ENCODE results near the gene CCDC85A.
A peak's percentile ranks its signal among the peaks of the same experiment; 100 is the strongest.
"Not testable (repeated sequence)": the region's sequence is repeated elsewhere in the genome, so short reads cannot be mapped to it uniquely, and the experiment has no call there.

Gene CCDC85A

DNA sequence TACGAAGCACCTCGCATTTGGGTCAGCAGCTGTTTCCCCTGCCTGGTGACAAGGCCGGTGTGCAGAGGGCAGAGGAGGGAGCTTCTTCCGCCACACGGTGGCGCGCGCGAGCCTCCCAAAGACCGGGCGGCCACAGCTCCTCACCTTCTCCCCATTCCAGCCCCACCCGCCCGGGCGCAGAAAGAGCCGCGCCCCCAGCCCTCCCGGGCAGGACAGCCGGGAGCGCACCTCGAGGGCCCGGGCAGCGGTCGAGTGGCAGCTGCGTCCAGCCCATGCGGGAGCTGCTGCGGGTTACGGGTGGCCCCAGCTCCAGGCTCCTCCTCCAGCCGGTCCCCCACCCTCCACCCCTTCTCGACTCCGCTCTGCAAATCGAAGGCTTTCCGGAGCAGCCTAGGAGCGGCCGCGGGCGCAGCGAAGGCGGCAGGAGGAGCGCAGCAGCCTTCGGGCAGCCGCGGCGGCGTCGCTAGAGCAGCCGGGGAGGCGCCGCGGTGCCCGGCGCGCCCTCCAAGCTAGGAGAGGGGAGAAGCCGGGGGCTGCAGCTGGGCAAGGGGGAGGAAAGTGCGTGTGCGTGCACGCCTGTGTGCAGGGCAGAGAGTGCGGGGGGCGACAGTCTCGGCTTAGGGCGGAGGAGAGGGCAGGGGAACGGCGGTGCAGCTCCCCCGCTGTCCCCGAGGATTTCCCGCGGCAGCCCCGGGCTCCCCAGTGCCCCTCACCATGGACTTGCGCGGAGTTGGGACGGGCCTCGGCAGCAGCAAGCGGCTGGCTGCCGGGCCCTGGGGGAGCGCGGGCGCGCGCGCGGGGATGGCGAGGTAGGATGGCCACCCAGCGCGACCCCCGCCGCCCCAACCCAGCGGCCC lies at the start of gene CCDC85A:
Gene CCDC85A, plus strand, starts transcription at position 348 of the 857 bp plus-strand sequence. CDS start 635 bp downstream, outside the sequence.
- peak; percentile 67 to 90 for DNase-seq (ENCODE audit: low spot score in 2 of 2)
- no peaks in the 10 kb centered on the region for H3K36me3 ChIP-seq (replicated peaks)
- in situ Hi-C loops (cut with MboI; ENCODE audit: low sequenced_read_pairs), result loop anchor here (25.0 kb wide), 2 partner anchors 553 to 1328 kb away; no protein-coding TSS in a partner anchor
- no peaks in the 10 kb centered on the region for H3K4me1 ChIP-seq
- H3K4me3 ChIP-seq, result peak within 1 kb of the TSS; percentile 32
- peaks cover 42% of the 10 kb centered on the region for H3K27me3 ChIP-seq (ENCODE audit: low read depth)
- no peaks in the 10 kb centered on the region for H3K9me3 ChIP-seq

DNA sequence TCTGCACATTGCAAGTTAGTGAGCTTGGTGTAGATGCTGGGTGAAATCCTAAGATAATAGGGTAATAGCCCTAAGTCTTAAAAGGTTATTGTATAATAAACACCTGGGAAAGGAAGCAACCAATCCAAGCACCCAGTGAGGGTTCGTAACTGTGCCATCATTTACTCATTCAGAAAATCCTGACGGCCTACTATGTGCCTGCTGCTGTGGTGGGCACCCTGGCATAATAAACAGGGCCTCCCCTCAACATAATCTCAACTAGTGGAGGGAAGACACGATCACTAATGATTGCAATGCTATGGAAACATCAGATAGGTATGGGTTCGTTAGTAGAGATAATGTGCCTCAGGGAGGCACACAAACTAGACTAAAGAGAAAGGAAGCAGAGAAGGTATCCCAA lies 48.9 kb upstream of the CCDC85A start:
- Histone ChIP-seq H3K27me3 (ENCODE audit: low read depth) (no peaks in the 10 kb centered on the region), H3K4me1 (no peaks in the 10 kb centered on the region), H3K4me3 (no peak overlapping the region), H3K36me3 (replicated peaks) (no peaks in the 10 kb centered on the region), H3K9me3 (no peaks in the 10 kb centered on the region)
- DNase-seq (ENCODE audit: low spot score in 2 of 2), result no peak
- in situ Hi-C loops (cut with MboI; ENCODE audit: low sequenced_read_pairs), result no loop called here

DNA sequence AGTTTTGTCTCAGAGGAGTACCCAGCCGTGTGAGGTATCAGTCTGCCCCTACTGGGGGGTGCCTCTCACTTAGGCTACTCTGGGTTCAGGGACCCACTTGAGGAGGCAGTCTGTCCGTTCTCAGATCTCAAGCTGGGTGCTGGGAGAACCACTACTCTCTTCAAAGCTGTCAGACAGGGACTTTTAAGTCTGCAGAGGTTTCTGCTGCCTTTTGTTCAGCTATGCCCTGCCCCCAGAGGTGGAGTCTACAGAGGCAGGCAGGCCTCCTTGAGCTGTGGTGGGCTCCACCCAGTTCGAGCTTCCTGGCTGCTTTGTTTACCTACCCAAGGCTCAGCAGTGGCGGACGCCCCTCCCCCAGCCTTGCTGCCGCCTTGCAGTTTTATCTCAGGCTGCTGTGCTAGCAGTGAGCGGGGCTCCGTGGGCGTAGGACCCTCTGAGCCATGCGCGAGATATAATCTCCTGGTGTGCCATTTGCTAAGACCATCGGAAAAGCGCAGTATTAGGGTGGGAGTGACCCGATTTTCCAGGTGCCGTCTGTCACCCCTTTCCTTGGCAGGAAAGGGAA lies 41.2 kb upstream of the CCDC85A start:
- H3K36me3 ChIP-seq (replicated peaks); H3K4me1 ChIP-seq; H3K4me3 ChIP-seq; in situ Hi-C loops (cut with MboI; ENCODE audit: low sequenced_read_pairs); H3K27me3 ChIP-seq (ENCODE audit: low read depth); H3K9me3 ChIP-seq: not testable (repeated sequence)
- DNase-seq (ENCODE audit: low spot score in 2 of 2), result peak in 1 of 2 experiments; percentile 36

- H3K4me3 ChIP-seq, result no peak overlapping the region
- H3K4me1 ChIP-seq, result no peaks in the 10 kb centered on the region
- H3K36me3 ChIP-seq (replicated peaks), result no peaks in the 10 kb centered on the region
- in situ Hi-C loops (cut with MboI; ENCODE audit: low sequenced_read_pairs), result no loop called here
- no peaks in the 10 kb centered on the region for H3K27me3 ChIP-seq (ENCODE audit: low read depth)
- no peak for DNase-seq (ENCODE audit: low spot score in 2 of 2)
- no peaks in the 10 kb centered on the region for H3K9me3 ChIP-seq
These were observed 35.9 kb upstream of the CCDC85A start for GRCh38 chr2:56147907-56148306.

- in situ Hi-C loops (cut with MboI; ENCODE audit: low sequenced_read_pairs), result no loop called here
- no peak overlapping the region for H3K4me3 ChIP-seq
These were observed 35.0 kb upstream of the CCDC85A start for GRCh38 chr2:56148825-56149224.

GRCh38 chr2:56151841-56152240 lies 31.9 kb upstream of the CCDC85A start:
- no peak for DNase-seq (ENCODE audit: low spot score in 2 of 2)
- in situ Hi-C loops (cut with MboI; ENCODE audit: low sequenced_read_pairs), result no loop called here
- H3K27me3 ChIP-seq (ENCODE audit: low read depth), result no peaks in the 10 kb centered on the region
- no peaks in the 10 kb centered on the region for H3K36me3 ChIP-seq (replicated peaks)
- H3K4me3 ChIP-seq, result no peak overlapping the region
- no peaks in the 10 kb centered on the region for H3K4me1 ChIP-seq
- H3K9me3 ChIP-seq, result no peaks in the 10 kb centered on the region

More at GRCh38 chr2:56148825-56149224, 35.0 kb upstream of the CCDC85A start:
- Histone ChIP-seq H3K27me3 (ENCODE audit: low read depth) (no peaks in the 10 kb centered on the region), H3K36me3 (replicated peaks) (no peaks in the 10 kb centered on the region), H3K4me1 (no peaks in the 10 kb centered on the region), H3K9me3 (no peaks in the 10 kb centered on the region)
- DNase-seq (ENCODE audit: low spot score in 2 of 2), result no peak

GRCh38 chr2:56155188-56155587 lies 28.6 kb upstream of the CCDC85A start:
- Histone ChIP-seq H3K36me3 (replicated peaks) (no peaks in the 10 kb centered on the region), H3K27me3 (ENCODE audit: low read depth) (no peaks in the 10 kb centered on the region), H3K4me3 (no peak overlapping the region), H3K9me3 (no peaks in the 10 kb centered on the region), H3K4me1 (no peaks in the 10 kb centered on the region)
- in situ Hi-C loops (cut with MboI; ENCODE audit: low sequenced_read_pairs), result no loop called here
- DNase-seq (ENCODE audit: low spot score in 2 of 2), result no peak

DNA sequence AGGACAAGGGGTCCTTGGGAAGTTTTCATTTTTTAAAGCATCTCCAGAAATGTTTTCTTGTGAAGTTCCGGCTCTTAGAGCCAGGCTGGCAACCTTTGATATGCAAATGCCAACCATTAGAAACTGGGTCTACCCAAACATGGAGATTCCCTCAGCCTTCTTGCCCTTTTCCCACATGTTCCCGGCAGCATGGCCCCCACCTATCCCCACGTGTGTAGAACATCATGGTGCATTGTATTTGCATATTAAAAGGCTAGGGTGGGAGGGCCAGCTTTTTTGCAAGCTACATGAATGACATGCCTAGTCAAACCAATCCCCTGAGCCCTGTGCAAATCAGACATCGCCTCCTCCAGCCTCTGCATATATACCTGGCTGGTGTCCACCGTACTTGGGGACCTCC lies 23.9 kb upstream of the CCDC85A start:
- H3K4me1 ChIP-seq; in situ Hi-C loops (cut with MboI; ENCODE audit: low sequenced_read_pairs); H3K27me3 ChIP-seq (ENCODE audit: low read depth); H3K36me3 ChIP-seq (replicated peaks); H3K9me3 ChIP-seq; H3K4me3 ChIP-seq: not testable (repeated sequence)
- peak in 1 of 2 experiments; percentile 14 for DNase-seq (ENCODE audit: low spot score in 2 of 2)

- Histone ChIP-seq H3K36me3 (replicated peaks) (no peaks in the 10 kb centered on the region), H3K9me3 (no peaks in the 10 kb centered on the region), H3K4me3 (no peak overlapping the region), H3K27me3 (ENCODE audit: low read depth) (no peaks in the 10 kb centered on the region), H3K4me1 (no peaks in the 10 kb centered on the region)
- in situ Hi-C loops (cut with MboI; ENCODE audit: low sequenced_read_pairs), result no loop called here
- DNase-seq (ENCODE audit: low spot score in 2 of 2), result no peak
These were observed 15.9 kb upstream of the CCDC85A start for GRCh38 chr2:56167616-56168562.

DNA sequence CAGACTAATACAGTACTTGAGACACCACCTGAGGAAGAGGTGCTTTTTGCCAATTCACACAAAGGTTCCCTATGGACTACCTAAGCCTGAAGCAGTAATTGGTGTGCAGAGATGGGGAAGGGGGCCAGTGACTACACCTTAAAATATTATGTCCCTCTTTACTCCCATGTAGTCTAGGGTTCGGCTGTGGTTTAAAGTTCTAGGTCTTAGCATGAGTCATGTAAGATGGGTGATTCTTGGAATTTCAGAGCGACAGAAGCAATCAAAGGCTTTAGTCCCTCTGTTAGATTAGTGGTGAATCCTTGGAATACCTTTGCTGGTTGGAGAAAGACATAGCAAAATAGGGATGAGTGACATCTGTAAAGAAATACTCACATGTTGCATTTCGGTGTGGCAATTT lies 14.3 kb upstream of the CCDC85A start:
- in situ Hi-C loops (cut with MboI; ENCODE audit: low sequenced_read_pairs), result no loop called here
- no peaks in the 10 kb centered on the region for H3K36me3 ChIP-seq (replicated peaks)
- H3K4me3 ChIP-seq, result no peak overlapping the region
- H3K27me3 ChIP-seq (ENCODE audit: low read depth), result no peaks in the 10 kb centered on the region
- H3K4me1 ChIP-seq, result no peaks in the 10 kb centered on the region
- H3K9me3 ChIP-seq, result no peaks in the 10 kb centered on the region
- no peak for DNase-seq (ENCODE audit: low spot score in 2 of 2)

DNA sequence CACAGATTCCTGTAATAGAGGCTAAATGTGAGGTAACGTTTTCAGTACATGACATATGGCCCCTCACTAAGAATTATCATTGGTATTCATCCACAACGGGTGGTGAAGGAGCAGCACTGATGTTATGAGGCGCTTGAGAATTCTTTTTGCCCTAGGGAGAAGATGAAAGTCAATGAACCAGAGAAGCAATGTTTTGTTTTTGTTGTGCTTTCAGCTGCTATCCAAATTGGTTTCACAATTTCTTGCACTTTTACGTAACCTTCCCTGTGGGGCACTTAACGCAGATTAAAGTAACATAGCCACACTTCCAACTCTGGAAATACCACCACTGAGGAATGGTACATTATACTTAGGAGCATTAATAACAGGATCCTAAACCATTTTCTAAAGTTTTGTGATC lies 13.3 kb upstream of the CCDC85A start:
- Histone ChIP-seq H3K9me3 (no peaks in the 10 kb centered on the region), H3K36me3 (replicated peaks) (no peaks in the 10 kb centered on the region), H3K4me1 (no peaks in the 10 kb centered on the region), H3K4me3 (no peak overlapping the region), H3K27me3 (ENCODE audit: low read depth) (no peaks in the 10 kb centered on the region)
- in situ Hi-C loops (cut with MboI; ENCODE audit: low sequenced_read_pairs), result no loop called here
- no peak for DNase-seq (ENCODE audit: low spot score in 2 of 2)

DNA sequence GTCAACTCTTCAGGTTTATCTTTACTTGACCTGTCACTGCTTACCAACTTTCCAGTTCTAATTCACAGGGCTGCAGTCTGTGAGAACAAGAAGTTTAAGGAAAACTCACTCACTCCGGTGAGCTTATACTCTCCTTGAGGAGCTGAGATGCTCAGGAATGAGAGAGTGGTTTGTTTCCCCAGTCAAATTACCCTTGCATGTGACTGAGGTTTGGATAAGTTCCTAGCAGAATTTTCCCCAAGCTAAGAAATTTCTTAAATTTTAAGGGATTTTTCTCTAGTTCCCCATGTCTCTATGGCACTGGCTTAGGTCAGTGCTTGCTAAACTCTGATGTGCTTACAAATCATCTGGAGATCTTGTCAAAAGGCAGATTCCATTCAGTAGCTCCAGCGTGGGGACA lies 12.8 kb upstream of the CCDC85A start:
- in situ Hi-C loops (cut with MboI; ENCODE audit: low sequenced_read_pairs), result no loop called here
- no peaks in the 10 kb centered on the region for H3K36me3 ChIP-seq (replicated peaks)
- DNase-seq (ENCODE audit: low spot score in 2 of 2), result no peak
- no peaks in the 10 kb centered on the region for H3K4me1 ChIP-seq
- no peaks in the 10 kb centered on the region for H3K9me3 ChIP-seq
- H3K4me3 ChIP-seq, result no peak overlapping the region
- no peaks in the 10 kb centered on the region for H3K27me3 ChIP-seq (ENCODE audit: low read depth)

DNA sequence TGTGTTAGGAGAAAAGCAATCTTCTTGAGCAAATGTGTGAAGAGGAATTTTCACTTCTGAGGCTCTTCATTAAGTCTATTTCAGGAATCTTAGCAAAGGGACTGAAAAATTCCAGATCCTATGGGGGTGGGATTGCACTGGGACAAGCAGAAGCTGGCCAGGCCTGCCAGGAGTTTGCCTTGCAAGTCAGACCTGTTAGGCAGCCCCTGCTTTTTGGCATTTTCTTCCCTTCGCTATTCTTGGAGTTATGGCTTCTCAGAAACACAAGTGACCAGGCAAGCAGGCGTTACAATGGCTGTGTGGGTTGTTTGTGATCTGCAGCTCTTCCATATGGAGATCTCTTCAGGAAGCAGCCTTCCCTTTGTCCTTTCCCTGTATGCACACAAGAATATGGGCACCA lies 8.0 kb upstream of the CCDC85A start:
- Histone ChIP-seq H3K27me3 (ENCODE audit: low read depth) (no peaks in the 10 kb centered on the region), H3K4me3 (no peak overlapping the region), H3K9me3 (no peaks in the 10 kb centered on the region), H3K36me3 (replicated peaks) (no peaks in the 10 kb centered on the region), H3K4me1 (no peaks in the 10 kb centered on the region)
- DNase-seq (ENCODE audit: low spot score in 2 of 2), result no peak
- in situ Hi-C loops (cut with MboI; ENCODE audit: low sequenced_read_pairs), result loop anchor here (25.0 kb wide), 2 partner anchors 562 to 1337 kb away; no protein-coding TSS in a partner anchor
